CD14-positive monocyte (primary cell): Measurements from ENCODE around the gene MYH13. TPM values are rescaled to one million over a fixed set of nuclear protein-coding genes. Genes with fewer than 3 reads are reported as not detected.
A peak's percentile ranks its signal among the peaks of the same experiment; 100 is the strongest.

Experiments used
- DNase-seq, 3 donors: peaks; one replicate each; pipeline ENCODE4 v3.0.0-alpha.2; 2011 to 2022
- H2AFZ ChIP-seq: 2 replicates; pipeline ENCODE4 v1.6.0; 2012; ENCODE audit warnings: mild to moderate bottlenecking, low read depth, low read length, inconsistent platforms; ENCODE audit not compliant: insufficient read depth, poor library complexity, severe bottlenecking
- H3K27ac ChIP-seq, 2 donors: 1 replicate in 1 of 2; 2 replicates in 1 of 2; pipeline ENCODE4 v1.5.1; 2012 to 2013; ENCODE audit warnings: low read length in 2 of 2, control low read depth in 1 of 2, inconsistent platforms in 1 of 2, low read depth in 1 of 2, mild to moderate bottlenecking in 1 of 2
- H3K27me3 ChIP-seq, 2 donors: one replicate each; pipeline versions ENCODE4 v1.6.0 to v1.6.1; 2011 to 2013; ENCODE audit warnings: low read length in 2 of 2; ENCODE audit not compliant: control insufficient read depth in 2 of 2, insufficient read depth in 2 of 2
- H3K36me3 ChIP-seq, 2 donors: replicated peaks in 1 of 2; 1 replicate in 1 of 2; 2 replicates in 1 of 2; pipeline versions ENCODE4 v1.5.1 to v1.6.1; 2012 to 2013; ENCODE audit warnings: low read length in 2 of 2, control low read depth in 1 of 2, inconsistent platforms in 1 of 2, mild to moderate bottlenecking in 1 of 2; ENCODE audit not compliant: insufficient read depth in 2 of 2, control insufficient read depth in 1 of 2
- H3K4me1 ChIP-seq, 2 donors: 1 replicate in 1 of 2; 2 replicates in 1 of 2; pipeline versions ENCODE4 v1.5.1 to v1.6.1; 2012 to 2013; ENCODE audit warnings: low read length in 2 of 2, control low read depth in 1 of 2, inconsistent platforms in 1 of 2, mild to moderate bottlenecking in 1 of 2, moderate library complexity in 1 of 2; ENCODE audit not compliant: insufficient read depth in 2 of 2, control insufficient read depth in 1 of 2
- H3K4me2 ChIP-seq: replicated peaks from 2 replicates; pipeline ENCODE3; 2012; ENCODE audit warnings: low read length, moderate library complexity, mild to moderate bottlenecking; ENCODE audit not compliant: poor library complexity, severe bottlenecking; ENCODE audit errors: extremely low read depth
- H3K4me3 ChIP-seq, 3 experiments: fragments of 200-600 bp in 1 of 3; sonication (generic) in 1 of 3; replicated peaks in 1 of 3; 1 replicate in 2 of 3; 2 replicates in 1 of 3; pipeline ENCODE4 v1.5.1; 2011 to 2013; ENCODE audit warnings: low read length in 3 of 3, mild to moderate bottlenecking in 3 of 3, control low read depth in 2 of 3, low read depth in 2 of 3, inconsistent platforms in 1 of 3, moderate library complexity in 1 of 3
- H3K79me2 ChIP-seq: 2 replicates; pipeline ENCODE4 v1.6.0; 2012; ENCODE audit warnings: mild to moderate bottlenecking, control low read depth, inconsistent platforms, low read length, moderate library complexity; ENCODE audit not compliant: insufficient read depth
- H3K9ac ChIP-seq: 2 replicates; pipeline ENCODE4 v1.6.0; 2017; ENCODE audit warnings: low read length, mild to moderate bottlenecking; ENCODE audit not compliant: insufficient read depth, poor library complexity, severe bottlenecking
- H3K9me3 ChIP-seq, 2 donors: replicated peaks in 1 of 2; 1 replicate in 1 of 2; 2 replicates in 1 of 2; pipeline versions ENCODE4 v1.5.1 to v1.6.1; 2012 to 2013; ENCODE audit warnings: low read length in 2 of 2, control low read depth in 1 of 2; ENCODE audit not compliant: control insufficient read depth in 1 of 2, insufficient read depth in 1 of 2
- H4K20me1 ChIP-seq: 2 replicates; pipeline ENCODE4 v1.6.0; 2012; ENCODE audit warnings: mild to moderate bottlenecking, low read length, control low read depth, moderate library complexity; ENCODE audit not compliant: insufficient read depth
- H3K27ac Mint-ChIP-seq, 7 donors: one replicate each; pipeline ENCODE4 v1.8.0; 2020; ENCODE audit warnings: mild to moderate bottlenecking in 7 of 7, mixed read lengths in 7 of 7, moderate library complexity in 6 of 7, inconsistent platforms in 2 of 7
- H3K27me3 Mint-ChIP-seq, 3 donors: one replicate each; pipeline ENCODE4 v1.8.0; 2021 to 2022; ENCODE audit warnings: low read depth in 3 of 3, mild to moderate bottlenecking in 3 of 3, mixed read lengths in 3 of 3, moderate library complexity in 3 of 3, inconsistent platforms in 1 of 3
- H3K36me3 Mint-ChIP-seq, 2 donors: one replicate each; pipeline ENCODE4 v1.8.0; 2020; ENCODE audit warnings: mixed read lengths in 2 of 2, inconsistent platforms in 1 of 2, mild to moderate bottlenecking in 1 of 2
- H3K4me1 Mint-ChIP-seq: one replicate; pipeline ENCODE4 v1.8.0; 2020; ENCODE audit warnings: mild to moderate bottlenecking, mixed read lengths
- H3K4me3 Mint-ChIP-seq, 2 donors: one replicate each; pipeline ENCODE4 v1.8.0; 2020; ENCODE audit warnings: mild to moderate bottlenecking in 2 of 2, mixed read lengths in 2 of 2, moderate library complexity in 1 of 2
- H3K9me3 Mint-ChIP-seq, 7 donors: one replicate each; pipeline ENCODE4 v1.8.0; 2020 to 2022; ENCODE audit warnings: mixed read lengths in 7 of 7, mild to moderate bottlenecking in 6 of 7, moderate library complexity in 6 of 7, inconsistent platforms in 2 of 7
- whole genome bisulfite sequencing: methylation state at CpG from one replicate; pipeline ENCODE4 v1.1.5; 2013; ENCODE audit warnings: missing lambda C conversion rate; ENCODE audit not compliant: insufficient coverage; 5-methylcytosine and 5-hydroxymethylcytosine counted together
- intact Hi-C, 2 donors: fragments of 100-400 bp; cut with micrococcal nuclease; formaldehyde crosslinking; loops; one replicate each; pipeline versions ENCODE4 v1.15.0 to v1.15.1; 2023
- polyA plus RNA-seq, 3 donors: library from polyadenylated mRNA; depleted of rRNA in 1 of 3; unstranded in 2 of 3; stranded (reverse) in 1 of 3; fragments of 300-500 nt in 2 of 3; fragments of >200 nt in 1 of 3; fragmentation: Illumina TruSeq in 2 of 3; gene quantifications; 1 replicate in 2 of 3; 2 replicates in 1 of 3; pipeline ENCODE4 v1.2.3, GENCODE V29; 2012 to 2021
- TF ChIP-seq, protein P1 (sequence below): fragments of 200-600 bp; IDR thresholded peaks from one replicate; pipeline ENCODE4 v1.8.0; 2022; ENCODE audit warnings: antibody characterized with exemption, mild to moderate bottlenecking

Gene MYH13
- polyA plus RNA-seq, 3 donors = not detected

DNA sequence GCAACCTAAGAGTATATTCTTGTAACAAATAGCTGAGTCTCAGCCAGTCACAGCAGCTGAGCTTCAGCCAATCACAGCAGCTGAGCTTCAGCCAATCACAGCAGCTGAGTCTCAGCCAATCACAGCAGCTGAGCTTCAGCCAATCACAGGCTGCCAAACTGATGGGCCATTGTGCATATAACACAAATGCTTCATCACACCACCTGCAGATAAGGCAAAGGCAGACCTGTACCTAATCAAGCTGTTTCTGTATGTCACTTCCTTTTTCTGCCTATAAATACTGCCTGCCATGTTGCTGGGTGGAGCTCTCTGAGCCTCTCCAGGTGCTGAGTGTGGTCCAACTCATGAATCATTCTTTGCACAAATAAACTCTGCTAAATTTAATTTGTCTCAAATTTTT is 19.9 kb downstream of the MYH13 start:
- H3K27me3 Mint-ChIP-seq = peaks cover 3 to 10% (median 8%) of the 10 kb centered on the region in 3 donors
- H3K9me3 Mint-ChIP-seq = no peaks in the 10 kb centered on the region
- Histone ChIP-seq H3K4me1 (no peaks in the 10 kb centered on the region), H3K27me3 (no peaks in the 10 kb centered on the region), H2AFZ (no peak overlapping the region), H3K79me2 (no peaks in the 10 kb centered on the region), H3K4me3 (no peak overlapping the region), H3K36me3 (no peaks in the 10 kb centered on the region), H3K9ac (no peak overlapping the region), H3K9me3 (no peaks in the 10 kb centered on the region), H3K4me2 (no peak overlapping the region), H3K27ac (no peak overlapping the region), H4K20me1 (no peaks in the 10 kb centered on the region)
- H3K4me1 Mint-ChIP-seq = no peaks in the 10 kb centered on the region
- TF ChIP-seq, protein P1, sequence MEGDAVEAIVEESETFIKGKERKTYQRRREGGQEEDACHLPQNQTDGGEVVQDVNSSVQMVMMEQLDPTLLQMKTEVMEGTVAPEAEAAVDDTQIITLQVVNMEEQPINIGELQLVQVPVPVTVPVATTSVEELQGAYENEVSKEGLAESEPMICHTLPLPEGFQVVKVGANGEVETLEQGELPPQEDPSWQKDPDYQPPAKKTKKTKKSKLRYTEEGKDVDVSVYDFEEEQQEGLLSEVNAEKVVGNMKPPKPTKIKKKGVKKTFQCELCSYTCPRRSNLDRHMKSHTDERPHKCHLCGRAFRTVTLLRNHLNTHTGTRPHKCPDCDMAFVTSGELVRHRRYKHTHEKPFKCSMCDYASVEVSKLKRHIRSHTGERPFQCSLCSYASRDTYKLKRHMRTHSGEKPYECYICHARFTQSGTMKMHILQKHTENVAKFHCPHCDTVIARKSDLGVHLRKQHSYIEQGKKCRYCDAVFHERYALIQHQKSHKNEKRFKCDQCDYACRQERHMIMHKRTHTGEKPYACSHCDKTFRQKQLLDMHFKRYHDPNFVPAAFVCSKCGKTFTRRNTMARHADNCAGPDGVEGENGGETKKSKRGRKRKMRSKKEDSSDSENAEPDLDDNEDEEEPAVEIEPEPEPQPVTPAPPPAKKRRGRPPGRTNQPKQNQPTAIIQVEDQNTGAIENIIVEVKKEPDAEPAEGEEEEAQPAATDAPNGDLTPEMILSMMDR = no peak
- no peak overlapping the region for H3K4me3 Mint-ChIP-seq
- no peaks in the 10 kb centered on the region for H3K36me3 Mint-ChIP-seq
- no peak overlapping the region for H3K27ac Mint-ChIP-seq
- no peak for DNase-seq
- intact Hi-C loops = no loop called here

DNA sequence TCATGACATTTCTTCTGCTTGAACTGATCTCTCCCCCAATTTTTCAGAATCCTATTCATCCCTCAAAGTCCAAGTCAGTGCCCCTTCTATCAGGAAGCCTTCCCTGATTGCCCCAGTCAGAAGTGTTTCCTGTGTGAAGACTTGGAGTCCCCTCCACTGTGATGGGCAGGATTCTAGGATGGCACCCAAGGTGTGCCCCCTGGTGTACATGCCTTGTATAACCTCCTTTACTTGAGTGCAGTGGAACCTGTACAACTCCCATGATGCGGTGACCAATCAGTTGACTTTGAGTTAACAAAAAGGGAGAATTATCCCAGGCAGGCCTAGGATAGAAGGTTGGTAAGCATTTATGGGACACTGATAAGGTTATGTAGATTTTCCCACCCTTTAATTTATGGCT is 23.4 kb downstream of the MYH13 start:
- intact Hi-C loops = no loop called here
- TF ChIP-seq, protein P1 = peak; percentile 59
- no peaks in the 10 kb centered on the region for H3K9me3 ChIP-seq
- peaks cover 0 to 2% (median 0%) of the 10 kb centered on the region in 7 donors for H3K9me3 Mint-ChIP-seq
- no peaks in the 10 kb centered on the region for H3K79me2 ChIP-seq
- no peak overlapping the region for H2AFZ ChIP-seq
- no CpG with 5 or more reads among the region's 1 CpG for WGBS
- peaks cover 3 to 5% (median 5%) of the 10 kb centered on the region in 3 donors for H3K27me3 Mint-ChIP-seq
- no peaks in the 10 kb centered on the region for H3K36me3 Mint-ChIP-seq
- H3K4me2 ChIP-seq = no peak overlapping the region
- no peaks in the 10 kb centered on the region for H3K27me3 ChIP-seq
- no peak overlapping the region for H3K4me3 ChIP-seq
- peak in 1 of 3 donors; percentile 9 for DNase-seq
- no peak overlapping the region for H3K27ac ChIP-seq
- no peaks in the 10 kb centered on the region for H3K4me1 Mint-ChIP-seq
- H3K4me1 ChIP-seq = no peaks in the 10 kb centered on the region
- no peak overlapping the region for H3K9ac ChIP-seq
- no peaks in the 10 kb centered on the region for H3K36me3 ChIP-seq
- H3K27ac Mint-ChIP-seq = no peak overlapping the region
- no peak overlapping the region for H3K4me3 Mint-ChIP-seq
- H4K20me1 ChIP-seq = no peaks in the 10 kb centered on the region
